HepG2 (cell line): Measurements from ENCODE around the gene CKS1B. TPM values are rescaled to one million over a fixed set of nuclear protein-coding genes. Genes with fewer than 3 reads are reported as not detected.

Experiments
- ATAC-seq: fragments of 200-7000 bp; cut with Tn5 transposase; 3 replicates; pipeline ENCODE4 v1.9.1; 2020; ENCODE audit warnings: mild to moderate bottlenecking, moderate library complexity
- BruUV-seq: library from RNA; stranded (reverse); fragments of 400-500 nt; replicated peaks from 2 replicates; lab custom pipeline; 2021; lab: Mats Ljungman, UMichigan
- CTCF ChIA-PET: fragments of 300-600 bp; formaldehyde crosslinking; extraction: SDS; loops from one replicate; lab custom pipeline; 2021; ENCODE audit warnings: low total read pairs, inconsistent platforms, low intra/inter-chr PET ratio; lab: Yijun Ruan, JAX
- POLR2A ChIA-PET: fragments of 350-600 bp; sonication (Branson Sonifier 250); formaldehyde crosslinking; loops from one replicate; lab custom pipeline; 2020; ENCODE audit warnings: antibody characterized with exemption, inconsistent platforms; lab: Yijun Ruan, JAX
- DNase-seq: peaks from one replicate; pipeline ENCODE4 v3.0.0-alpha.2; 2015; ENCODE audit warnings: low spot score
- FAIRE-seq: peaks from 3 replicates; lab custom pipeline; 2011; peaks lifted over from hg19 to GRCh38; lab: Jason Lieb, UNC
- H2AFZ ChIP-seq: one replicate; pipeline ENCODE4 v1.6.1; 2011; ENCODE audit warnings: low read length, inconsistent platforms
- H3K27ac ChIP-seq: fragments of 300-600 bp; 3 replicates; pipeline ENCODE4 v1.8.0; 2011; ENCODE audit warnings: mixed run types, mild to moderate bottlenecking, mixed read lengths, low read length, inconsistent platforms; ENCODE audit not compliant: insufficient read depth; ENCODE audit errors: extremely low read length
- H3K27me3 ChIP-seq, 2 experiments: fragments of 200-600 bp in 1 of 2; 2 replicates in 1 of 2; 3 replicates in 1 of 2; pipeline versions ENCODE4 v1.6.0 to v1.8.0; 2011; ENCODE audit warnings: low read length in 2 of 2, mild to moderate bottlenecking in 2 of 2, moderate library complexity in 2 of 2, inconsistent platforms in 1 of 2; ENCODE audit not compliant: insufficient read depth in 2 of 2, control insufficient read depth in 1 of 2
- H3K36me3 ChIP-seq, 2 experiments: fragments of 200-600 bp in 1 of 2; replicated peaks in 1 of 2; 2 replicates in 1 of 2; 3 replicates in 1 of 2; pipeline versions ENCODE4 v1.5.1 to v1.8.0; 2011; ENCODE audit warnings: low read length in 2 of 2, inconsistent platforms in 1 of 2; ENCODE audit not compliant: insufficient read depth in 2 of 2, control insufficient read depth in 1 of 2
- H3K4me1 ChIP-seq: 2 replicates; pipeline ENCODE4 v1.5.1; 2012; ENCODE audit warnings: low read length, inconsistent platforms; ENCODE audit not compliant: insufficient read depth
- H3K4me2 ChIP-seq: 2 replicates; pipeline ENCODE4 v1.6.0; 2011; ENCODE audit warnings: low read depth, low read length, inconsistent platforms
- H3K4me3 ChIP-seq, 3 experiments: fragments of 200-600 bp in 1 of 3; sonication (generic), shearing (Covaris generic) in 1 of 3; replicated peaks in 1 of 3; 2 replicates each; pipeline ENCODE4 v1.5.1; 2011 to 2016; ENCODE audit warnings: low read length in 3 of 3, inconsistent platforms in 2 of 3, low read depth in 2 of 3, mild to moderate bottlenecking in 2 of 3, control low read depth in 1 of 3, mixed read lengths in 1 of 3; ENCODE audit not compliant: insufficient read depth in 1 of 3
- H3K79me2 ChIP-seq: one replicate; pipeline ENCODE4 v1.6.1; 2011; ENCODE audit warnings: low read length, inconsistent platforms; ENCODE audit not compliant: insufficient read depth
- H3K9ac ChIP-seq: 2 replicates; pipeline ENCODE4 v1.6.0; 2011; ENCODE audit warnings: mild to moderate bottlenecking, low read depth, low read length, inconsistent platforms; ENCODE audit not compliant: insufficient read depth
- H3K9me3 ChIP-seq: 2 replicates; pipeline ENCODE4 v1.5.1; 2012; ENCODE audit warnings: mild to moderate bottlenecking, low read length
- H4K20me1 ChIP-seq: 2 replicates; pipeline ENCODE4 v1.6.0; 2011; ENCODE audit warnings: inconsistent platforms, mild to moderate bottlenecking, low read length, moderate library complexity; ENCODE audit not compliant: insufficient read depth
- AHR ChIP-seq: IDR thresholded peaks from 2 replicates; pipeline ENCODE4 v1.6.1; 2018; ENCODE audit warnings: missing genetic modification reagents, missing compliant biosample characterization
- GATAD2A ChIP-seq: IDR thresholded peaks from 2 replicates; pipeline ENCODE4 v1.6.1; 2016
- MAFF ChIP-seq: IDR thresholded peaks from 2 replicates; pipeline ENCODE4 v1.6.1; 2011; ENCODE audit warnings: low read depth, low read length, improper control_type of control experiment
- MAFK ChIP-seq, 2 experiments: IDR thresholded peaks in 1 of 2; conservative IDR thresholded peaks in 1 of 2; 2 replicates each; pipeline ENCODE4 v1.6.1; 2011; ENCODE audit warnings: improper control_type of control experiment in 2 of 2, low read length in 2 of 2
- MLLT10 ChIP-seq: sonication (generic); formaldehyde crosslinking; IDR thresholded peaks from 2 replicates; pipeline ENCODE4 v1.4.0; 2020; ENCODE audit warnings: missing genetic modification reagents
- PAXIP1 ChIP-seq: sonication (generic); formaldehyde crosslinking; conservative IDR thresholded peaks from 2 replicates; pipeline ENCODE4 v1.4.0; 2020; ENCODE audit warnings: mild to moderate bottlenecking, missing genetic modification reagents, moderate library complexity
- POLR2G ChIP-seq: fragments of 200-400 bp; formaldehyde crosslinking; IDR thresholded peaks from 2 replicates; pipeline ENCODE4 v1.6.1; 2018; ENCODE audit warnings: mild to moderate bottlenecking, low read depth, low read length, moderate library complexity
- PRPF4 ChIP-seq: fragments of 200-400 bp; formaldehyde crosslinking; IDR thresholded peaks from 2 replicates; pipeline ENCODE4 v1.6.1; 2016; ENCODE audit warnings: low read length, low read depth; ENCODE audit not compliant: poor library complexity, severe bottlenecking
- RBM22 ChIP-seq: fragments of 200-400 bp; formaldehyde crosslinking; optimal IDR thresholded peaks from 2 replicates; pipeline ENCODE3; 2017; ENCODE audit warnings: mild to moderate bottlenecking, low read length, moderate library complexity
- WGBS: methylation state at CpG from one replicate; pipeline ENCODE4 v1.1.6; 2017; ENCODE audit warnings: low lambda C conversion rate; 5-methylcytosine and 5-hydroxymethylcytosine counted together
- in situ Hi-C: cut with HindIII; loops from 2 replicates; pipeline ENCODE4 v1.10.0; 2017; ENCODE audit warnings: low pct_unique_long_range_greater_than_20kb; ENCODE audit not compliant: extremely low pct_ligation_motif_present
- intact Hi-C: fragments of 100-400 bp; cut with micrococcal nuclease; formaldehyde crosslinking; loops from one replicate; pipeline ENCODE4 v1.10.0; 2022; ENCODE audit not compliant: unreplicated experiment
- polyA plus RNA-seq, 8 experiments: library from polyadenylated mRNA; depleted of rRNA in 3 of 8; stranded (reverse) in 7 of 8; unstranded in 1 of 8; fragments of >200 nt; fragmentation: Illumina TruSeq in 4 of 8; extraction: Trizol in 4 of 8; gene quantifications; 2 replicates each; pipeline versions ENCODE4 v1.2.1 to v1.2.3, GENCODE V29; 2011 to 2016; ENCODE audit warnings: low read depth in 4 of 8, missing spikeins in 1 of 8, mixed read lengths in 1 of 8; ENCODE audit not compliant: insufficient read depth in 1 of 8
- total RNA-seq, 5 experiments: library from RNA; depleted of rRNA; stranded (reverse); fragments of >200 nt; fragmentation: Illumina TruSeq; extraction: Trizol; gene quantifications; 2 replicates each; pipeline ENCODE4 v1.2.3, GENCODE V29; 2016; ENCODE audit warnings: low read depth in 1 of 5

CKS1B gene
- total and polyA plus RNA-seq, 2 of the 13 experiments (the other 11 are each of a cell fraction or from before 2014, with no cell fraction given): 217 to 222 TPM

- BruUV-seq: no TSS peak
- Histone ChIP-seq H3K27ac (no peak overlapping the region), H4K20me1 (no peaks in the 10 kb centered on the region), H3K79me2 (no peaks in the 10 kb centered on the region), H3K9me3 (no peaks in the 10 kb centered on the region), H3K4me2 (no peak overlapping the region), H3K36me3 (peaks cover 6 to 16% of the 10 kb centered on the region in 2 experiments; a peak in 3 of 5 replicates), H3K4me1 (peaks cover 46% of the 10 kb centered on the region), H2AFZ (no peak overlapping the region), H3K4me3 (no peak overlapping the region), H3K9ac (no peak overlapping the region), H3K27me3 (no peaks in the 10 kb centered on the region)
- in situ Hi-C loops (no loop called here), intact Hi-C loops (no loop called here)
- no peak for DNase-seq
- POLR2A ChIA-PET: interaction anchor here (1.1 to 2.0 kb wide), 3 partner anchors 12 to 26 kb away, joined by 4 to 9 read pairs (median 5); no protein-coding TSS in a partner anchor
- no peak for ATAC-seq
- 91% methylated on average over 8 of the region's 8 CpGs for WGBS
- FAIRE-seq: no peak
- TF ChIP-seq RBM22 (peak; percentile 44), MAFK (conservative IDR thresholded peaks at IDR 0.05 in 1 of 2, IDR thresholded peaks at IDR 0.05 in 1 of 2; ENCODE audit: low read length in 2 of 2) (peak; percentile 29 to 45; a peak in 3 of 4 replicates), MLLT10 (CRISPR knock-in tag) (no peak), MAFF (peak; percentile 47; the same call in 1 of the 2 replicates), GATAD2A (CRISPR knock-in tag) (no peak), PRPF4 (no peak), AHR (CRISPR knock-in tag) (no peak), PAXIP1 (CRISPR knock-in tag) (no peak), POLR2G (peak; percentile 22; the same call in 1 of the 2 replicates)
- TF ChIP-seq, all 625 proteins: peak for 4
- CTCF ChIA-PET: interaction anchor here (0.8 to 2.8 kb wide), 7 partner anchors 19 to 65 kb away, joined by 3 to 54 read pairs (median 9); partner anchors contain the start of genes CKS1B, PYGO2 and ZBTB7B
Observed at GRCh38 chr1:155018617-155019348, 44.3 kb downstream of the CKS1B start.
